Subcutaneous adipose tissue (tissue), 4 donors: ENCODE results near the gene ATP1B3. TPM values are rescaled to one million over a fixed set of nuclear protein-coding genes. Genes with fewer than 3 reads are reported as not detected.

Source experiments
- CTCF ChIP-seq: fragments of 450-650 bp; IDR thresholded peaks from one replicate; pipeline ENCODE4 v1.5.1; 2016; ENCODE audit warnings: low read depth, mild to moderate bottlenecking, control low read depth, antibody characterized with exemption, moderate library complexity
- total RNA-seq, 4 donors: library from RNA; depleted of rRNA; stranded (reverse); fragments of >200 nt; gene quantifications; one replicate each; pipeline ENCODE4 v1.1.0, GENCODE V29; 2016

The ATP1B3 gene
- total RNA-seq, 4 donors from 2014 or later = 55.7 to 294 (median 84.0) TPM

GRCh38 chr3:141876891-141877621 is 613 bp downstream of the ATP1B3 start:
- no peak for TF ChIP-seq CTCF

- TF ChIP-seq CTCF = no peak
Measured at GRCh38 chr3:141877911-141878310, 1.5 kb downstream of the ATP1B3 start.

GRCh38 chr3:141878326-141878725 is 1.9 kb downstream of the ATP1B3 start:
- TF ChIP-seq CTCF = no peak

- no peak for TF ChIP-seq CTCF
Measured at GRCh38 chr3:141878817-141879216, 2.4 kb downstream of the ATP1B3 start.

GRCh38 chr3:141881702-141882101 is 5.3 kb downstream of the ATP1B3 start:
- TF ChIP-seq CTCF = no peak

- TF ChIP-seq CTCF = no peak
Measured at GRCh38 chr3:141887051-141887450, 10.6 kb downstream of the ATP1B3 start.

GRCh38 chr3:141894524-141895176 is 18.2 kb downstream of the ATP1B3 start:
- no peak for TF ChIP-seq CTCF
